ENCODE measurements around the gene LRRK1.
A peak's percentile ranks its signal among the peaks of the same experiment; 100 is the strongest.

The LRRK1 gene

GRCh38 chr15:101018450-101018849, 99.3 kb downstream of the LRRK1 start:
- Histone ChIP-seq H3K27ac (ENCODE audit: low read length) (no peak overlapping the region), H3K9ac (ENCODE audit: low read length in 2 of 2) (no peak overlapping the region), H3K36me3 (ENCODE audit: control insufficient read depth in 2 of 2, insufficient read depth in 2 of 2, low read length in 2 of 2) (peaks cover 0 to 6% of the 10 kb centered on the region in 2 donors)

GRCh38 chr15:101019366-101019896, 100.3 kb downstream of the LRRK1 start:
- Histone ChIP-seq H3K27me3 (ENCODE audit: control insufficient read depth in 1 of 2, insufficient read depth in 2 of 2, low read length in 2 of 2) (no peaks in the 10 kb centered on the region), H3K27ac (ENCODE audit: low read length) (no peak overlapping the region), H3K36me3 (ENCODE audit: control insufficient read depth in 2 of 2, insufficient read depth in 2 of 2, low read length in 2 of 2) (peaks cover 0 to 6% of the 10 kb centered on the region in 2 donors), H3K4me1 (ENCODE audit: control insufficient read depth, insufficient read depth, low read length) (peaks cover 7% of the 10 kb centered on the region), H3K9me3 (ENCODE audit: control insufficient read depth in 2 of 2, low read length in 2 of 2) (no peaks in the 10 kb centered on the region), H3K9ac (ENCODE audit: low read length in 2 of 2) (no peak overlapping the region), H3K4me3 (ENCODE audit: low read length in 2 of 2) (no peak overlapping the region)

More at GRCh38 chr15:101018450-101018849, 99.3 kb downstream of the LRRK1 start:
- H3K27me3 ChIP-seq (ENCODE audit: control insufficient read depth in 1 of 2, insufficient read depth in 2 of 2, low read length in 2 of 2) = peaks cover 0 to 3% of the 10 kb centered on the region in 2 donors
- peaks cover 7% of the 10 kb centered on the region for H3K4me1 ChIP-seq (ENCODE audit: control insufficient read depth, insufficient read depth, low read length)
- H3K4me3 ChIP-seq (ENCODE audit: low read length in 2 of 2) = no peak overlapping the region
- no peaks in the 10 kb centered on the region for H3K9me3 ChIP-seq (ENCODE audit: control insufficient read depth in 2 of 2, low read length in 2 of 2)

GRCh38 chr15:101020451-101020850, 101.3 kb downstream of the LRRK1 start:
- Histone ChIP-seq H3K27me3 (ENCODE audit: control insufficient read depth in 1 of 2, insufficient read depth in 2 of 2, low read length in 2 of 2) (no peaks in the 10 kb centered on the region), H3K27ac (ENCODE audit: low read length) (no peak overlapping the region), H3K36me3 (ENCODE audit: control insufficient read depth in 2 of 2, insufficient read depth in 2 of 2, low read length in 2 of 2) (peaks cover 0 to 4% of the 10 kb centered on the region in 2 donors), H3K9ac (ENCODE audit: low read length in 2 of 2) (no peak overlapping the region), H3K9me3 (ENCODE audit: control insufficient read depth in 2 of 2, low read length in 2 of 2) (no peaks in the 10 kb centered on the region), H3K4me1 (ENCODE audit: control insufficient read depth, insufficient read depth, low read length) (peaks cover 5% of the 10 kb centered on the region), H3K4me3 (ENCODE audit: low read length in 2 of 2) (no peak overlapping the region)

- H3K36me3 ChIP-seq (ENCODE audit: control insufficient read depth in 2 of 2, insufficient read depth in 2 of 2, low read length in 2 of 2) = peaks cover 0 to 2% of the 10 kb centered on the region in 2 donors
- H3K4me1 ChIP-seq (ENCODE audit: control insufficient read depth, insufficient read depth, low read length) = peaks cover 5% of the 10 kb centered on the region
- no peak overlapping the region for H3K4me3 ChIP-seq (ENCODE audit: low read length in 2 of 2)
- H3K9me3 ChIP-seq (ENCODE audit: control insufficient read depth in 2 of 2, low read length in 2 of 2) = no peaks in the 10 kb centered on the region
- H3K27me3 ChIP-seq (ENCODE audit: control insufficient read depth in 1 of 2, insufficient read depth in 2 of 2, low read length in 2 of 2) = no peaks in the 10 kb centered on the region
- H3K9ac ChIP-seq (ENCODE audit: low read length in 2 of 2) = no peak overlapping the region
- H3K27ac ChIP-seq (ENCODE audit: low read length) = no peak overlapping the region
Observed at GRCh38 chr15:101020945-101021344, 101.8 kb downstream of the LRRK1 start.

GRCh38 chr15:101022306-101022705, 103.1 kb downstream of the LRRK1 start:
- H3K4me3 ChIP-seq (ENCODE audit: low read length in 2 of 2) = no peak overlapping the region
- H3K27me3 ChIP-seq (ENCODE audit: control insufficient read depth in 1 of 2, insufficient read depth in 2 of 2, low read length in 2 of 2) = no peaks in the 10 kb centered on the region
- H3K27ac ChIP-seq (ENCODE audit: low read length) = no peak overlapping the region
- H3K9ac ChIP-seq (ENCODE audit: low read length in 2 of 2) = no peak overlapping the region
- peaks cover 5% of the 10 kb centered on the region for H3K4me1 ChIP-seq (ENCODE audit: control insufficient read depth, insufficient read depth, low read length)
- no peaks in the 10 kb centered on the region for H3K9me3 ChIP-seq (ENCODE audit: control insufficient read depth in 2 of 2, low read length in 2 of 2)
- no peaks in the 10 kb centered on the region for H3K36me3 ChIP-seq (ENCODE audit: control insufficient read depth in 2 of 2, insufficient read depth in 2 of 2, low read length in 2 of 2)

- no peak overlapping the region for H3K9ac ChIP-seq (ENCODE audit: low read length in 2 of 2)
- H3K36me3 ChIP-seq (ENCODE audit: control insufficient read depth in 2 of 2, insufficient read depth in 2 of 2, low read length in 2 of 2) = no peaks in the 10 kb centered on the region
- peaks cover 5% of the 10 kb centered on the region for H3K4me1 ChIP-seq (ENCODE audit: control insufficient read depth, insufficient read depth, low read length)
- H3K9me3 ChIP-seq (ENCODE audit: control insufficient read depth in 2 of 2, low read length in 2 of 2) = no peaks in the 10 kb centered on the region
- no peak overlapping the region for H3K4me3 ChIP-seq (ENCODE audit: low read length in 2 of 2)
- H3K27me3 ChIP-seq (ENCODE audit: control insufficient read depth in 1 of 2, insufficient read depth in 2 of 2, low read length in 2 of 2) = no peaks in the 10 kb centered on the region
- no peak overlapping the region for H3K27ac ChIP-seq (ENCODE audit: low read length)
Observed at GRCh38 chr15:101022876-101023275, 103.7 kb downstream of the LRRK1 start.

GRCh38 chr15:101023501-101024072, 104.4 kb downstream of the LRRK1 start:
- Histone ChIP-seq H3K27me3 (ENCODE audit: control insufficient read depth in 1 of 2, insufficient read depth in 2 of 2, low read length in 2 of 2) (no peaks in the 10 kb centered on the region), H3K27ac (ENCODE audit: low read length) (peak overlapping the region; percentile 37), H3K9ac (ENCODE audit: low read length in 2 of 2) (no peak overlapping the region), H3K4me3 (ENCODE audit: low read length in 2 of 2) (no peak overlapping the region), H3K4me1 (ENCODE audit: control insufficient read depth, insufficient read depth, low read length) (peaks cover 5% of the 10 kb centered on the region), H3K36me3 (ENCODE audit: control insufficient read depth in 2 of 2, insufficient read depth in 2 of 2, low read length in 2 of 2) (peaks cover 0 to 2% of the 10 kb centered on the region in 2 donors), H3K9me3 (ENCODE audit: control insufficient read depth in 2 of 2, low read length in 2 of 2) (no peaks in the 10 kb centered on the region)

GRCh38 chr15:101024073-101024695, 105.0 kb downstream of the LRRK1 start:
- no peak overlapping the region for H3K4me3 ChIP-seq (ENCODE audit: low read length in 2 of 2)
- H3K36me3 ChIP-seq (ENCODE audit: control insufficient read depth in 2 of 2, insufficient read depth in 2 of 2, low read length in 2 of 2) = peaks cover 0 to 2% of the 10 kb centered on the region in 2 donors
- no peaks in the 10 kb centered on the region for H3K27me3 ChIP-seq (ENCODE audit: control insufficient read depth in 1 of 2, insufficient read depth in 2 of 2, low read length in 2 of 2)
- no peaks in the 10 kb centered on the region for H3K9me3 ChIP-seq (ENCODE audit: control insufficient read depth in 2 of 2, low read length in 2 of 2)
- H3K9ac ChIP-seq (ENCODE audit: low read length in 2 of 2) = peak overlapping the region in 1 of 2 donors; percentile 42
- peaks cover 5% of the 10 kb centered on the region for H3K4me1 ChIP-seq (ENCODE audit: control insufficient read depth, insufficient read depth, low read length)
- peak overlapping the region; percentile 37 for H3K27ac ChIP-seq (ENCODE audit: low read length)

- Histone ChIP-seq H3K27me3 (ENCODE audit: control insufficient read depth in 1 of 2, insufficient read depth in 2 of 2, low read length in 2 of 2) (no peaks in the 10 kb centered on the region), H3K4me1 (ENCODE audit: control insufficient read depth, insufficient read depth, low read length) (peaks cover 5% of the 10 kb centered on the region), H3K9me3 (ENCODE audit: control insufficient read depth in 2 of 2, low read length in 2 of 2) (no peaks in the 10 kb centered on the region), H3K4me3 (ENCODE audit: low read length in 2 of 2) (no peak overlapping the region), H3K9ac (ENCODE audit: low read length in 2 of 2) (no peak overlapping the region), H3K36me3 (ENCODE audit: control insufficient read depth in 2 of 2, insufficient read depth in 2 of 2, low read length in 2 of 2) (peaks cover 0 to 2% of the 10 kb centered on the region in 2 donors), H3K27ac (ENCODE audit: low read length) (peak overlapping the region; percentile 37)
Observed at GRCh38 chr15:101024706-101025500, 105.7 kb downstream of the LRRK1 start.

GRCh38 chr15:101025501-101025885, 106.3 kb downstream of the LRRK1 start:
- Histone ChIP-seq H3K36me3 (ENCODE audit: control insufficient read depth in 2 of 2, insufficient read depth in 2 of 2, low read length in 2 of 2) (peaks cover 0 to 2% of the 10 kb centered on the region in 2 donors), H3K27me3 (ENCODE audit: control insufficient read depth in 1 of 2, insufficient read depth in 2 of 2, low read length in 2 of 2) (no peaks in the 10 kb centered on the region), H3K9ac (ENCODE audit: low read length in 2 of 2) (no peak overlapping the region), H3K27ac (ENCODE audit: low read length) (no peak overlapping the region), H3K4me3 (ENCODE audit: low read length in 2 of 2) (no peak overlapping the region), H3K4me1 (ENCODE audit: control insufficient read depth, insufficient read depth, low read length) (peaks cover 5% of the 10 kb centered on the region), H3K9me3 (ENCODE audit: control insufficient read depth in 2 of 2, low read length in 2 of 2) (no peaks in the 10 kb centered on the region)

Measured in stomach smooth muscle (tissue), 2 donors.